Keratinocyte (primary cell): ENCODE data around the gene MXRA8. TPM values are rescaled to one million over a fixed set of nuclear protein-coding genes. Genes with fewer than 3 reads are reported as not detected.

Source experiments
- DNase-seq: peaks from one replicate; pipeline ENCODE4 v3.0.0-alpha.2; 2011; ENCODE audit warnings: low read depth, missing footprints, low spot score
- FAIRE-seq: peaks from 2 replicates; lab custom pipeline; 2011; peaks lifted over from hg19 to GRCh38; lab: Jason Lieb, UNC
- H2AFZ ChIP-seq: 2 replicates; pipeline ENCODE4 v1.6.0; 2012; ENCODE audit warnings: low read length, control low read depth, inconsistent platforms; ENCODE audit not compliant: control insufficient read depth
- H3K27ac ChIP-seq: 2 replicates; pipeline ENCODE4 v1.5.1; 2011; ENCODE audit warnings: low read length; ENCODE audit not compliant: control insufficient read depth, insufficient read depth
- H3K27me3 ChIP-seq: 3 replicates; pipeline ENCODE4 v1.6.0; 2011; ENCODE audit warnings: low read length; ENCODE audit not compliant: control insufficient read depth, insufficient read depth; ENCODE audit errors: extremely low read depth
- H3K36me3 ChIP-seq, 2 experiments: 2 replicates in 1 of 2; 3 replicates in 1 of 2; pipeline ENCODE4 v1.5.1; 2011; ENCODE audit warnings: low read length in 2 of 2, mild to moderate bottlenecking in 1 of 2; ENCODE audit not compliant: control insufficient read depth in 2 of 2, insufficient read depth in 2 of 2; ENCODE audit errors: extremely low read depth in 1 of 2
- H3K4me1 ChIP-seq: 3 replicates; pipeline ENCODE4 v1.5.1; 2011; ENCODE audit warnings: low read length; ENCODE audit not compliant: control insufficient read depth, insufficient read depth; ENCODE audit errors: extremely low read depth
- H3K4me2 ChIP-seq: 3 replicates; pipeline ENCODE4 v1.6.0; 2011; ENCODE audit warnings: low read depth, low read length; ENCODE audit not compliant: control insufficient read depth, insufficient read depth; ENCODE audit errors: extremely low read depth
- H3K4me3 ChIP-seq, 3 experiments: fragments of 200-600 bp in 1 of 3; sonication (generic) in 1 of 3; 2 replicates in 2 of 3; 3 replicates in 1 of 3; pipeline ENCODE4 v1.5.1; 2011 to 2016; ENCODE audit warnings: low read length in 3 of 3, mild to moderate bottlenecking in 3 of 3, control low read depth in 2 of 3, inconsistent platforms in 1 of 3, low read depth in 1 of 3, mixed read lengths in 1 of 3, mixed run types in 1 of 3, moderate library complexity in 1 of 3; ENCODE audit not compliant: control insufficient read depth in 2 of 3, insufficient read depth in 2 of 3; ENCODE audit errors: extremely low read depth in 1 of 3
- H3K79me2 ChIP-seq: 2 replicates; pipeline ENCODE4 v1.6.0; 2012; ENCODE audit warnings: low read length; ENCODE audit not compliant: control insufficient read depth, insufficient read depth
- H3K9ac ChIP-seq: 3 replicates; pipeline ENCODE4 v1.6.0; 2011; ENCODE audit warnings: low read length; ENCODE audit not compliant: control insufficient read depth, insufficient read depth; ENCODE audit errors: extremely low read depth
- H3K9me1 ChIP-seq: 3 replicates; pipeline ENCODE4 v1.6.0; 2011; ENCODE audit warnings: low read length; ENCODE audit not compliant: control insufficient read depth, insufficient read depth; ENCODE audit errors: extremely low read depth
- H3K9me3 ChIP-seq: 2 replicates; pipeline ENCODE4 v1.5.1; 2012; ENCODE audit warnings: low read depth, low read length; ENCODE audit not compliant: control insufficient read depth
- H4K20me1 ChIP-seq: 3 replicates; pipeline ENCODE4 v1.6.0; 2011; ENCODE audit warnings: low read length; ENCODE audit not compliant: control insufficient read depth, insufficient read depth; ENCODE audit errors: extremely low read depth
- CTCF ChIP-seq, 3 experiments: IDR thresholded peaks in 1 of 3; conservative IDR thresholded peaks in 1 of 3; optimal IDR thresholded peaks in 1 of 3; 2 replicates in 2 of 3; 3 replicates in 1 of 3; pipeline versions ENCODE3 to v1.5.1; 2011; ENCODE audit warnings: low read length in 3 of 3, mild to moderate bottlenecking in 3 of 3, moderate library complexity in 2 of 3, control low read depth in 1 of 3, inconsistent platforms in 1 of 3; ENCODE audit not compliant: insufficient read depth in 2 of 3; ENCODE audit errors: extremely low read depth in 1 of 3
- EZH2 ChIP-seq: IDR thresholded peaks from one replicate; pipeline ENCODE4 v1.6.1; 2012; ENCODE audit warnings: inconsistent platforms, mild to moderate bottlenecking, low read length, moderate library complexity
- dilution Hi-C: fragments of 300-500 bp; cut with MboI; formaldehyde crosslinking; loops from one replicate; pipeline ENCODE4 v1.7.0; 2020; ENCODE audit warnings: low sequenced_read_pairs; ENCODE audit not compliant: extremely low pct_ligation_motif_present
- polyA plus RNA-seq, 5 experiments: library from polyadenylated mRNA; depleted of rRNA in 3 of 5; stranded (reverse) in 3 of 5; stranded (forward) in 1 of 5; unstranded in 1 of 5; fragments of >200 nt; gene quantifications; 1 replicate in 1 of 5; 2 replicates in 3 of 5; 3 replicates in 1 of 5; pipeline versions ENCODE4 v1.2.1 to v1.2.3, GENCODE V29; 2011 to 2012; ENCODE audit warnings: missing spikeins in 2 of 5, low read depth in 1 of 5, low replicate concordance in 1 of 5

MXRA8 gene
- polyA plus RNA-seq, 1 donor (not counting 4 experiments of a cell fraction or from before 2014, with no cell fraction given): not detected

DNA sequence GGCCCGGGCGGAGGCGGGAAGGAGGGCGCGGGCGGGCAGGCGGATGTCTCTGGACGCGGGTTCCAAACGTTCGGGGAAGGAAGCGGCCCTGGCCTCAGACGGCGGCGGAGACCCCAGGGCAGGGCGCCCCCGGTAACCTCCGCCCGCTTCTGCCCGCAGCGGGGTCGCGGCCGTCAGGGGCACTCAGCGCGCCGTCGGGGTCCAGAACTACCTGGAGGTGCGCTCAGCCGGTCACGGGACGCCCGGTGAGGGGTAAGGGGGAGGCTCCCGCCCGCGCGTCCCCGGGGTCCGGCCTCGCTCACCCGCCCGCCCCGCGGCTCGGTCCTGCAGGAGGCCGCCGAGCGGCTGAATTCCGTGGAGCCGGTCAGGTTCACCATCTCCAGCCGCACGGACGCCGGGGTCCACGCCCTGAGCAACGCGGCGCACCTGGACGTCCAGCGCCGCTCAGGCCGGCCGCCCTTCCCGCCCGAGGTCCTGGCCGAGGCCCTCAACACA lies 49.6 kb downstream of the MXRA8 start:
- H3K27me3 ChIP-seq: no peaks in the 10 kb centered on the region
- TF ChIP-seq CTCF (optimal IDR thresholded peaks at IDR 0.05 in 1 of 3, IDR thresholded peaks at IDR 0.05 in 1 of 3, conservative IDR thresholded peaks at IDR 0.05 in 1 of 3; ENCODE audit: extremely low read depth in 1 of 3, insufficient read depth in 2 of 3, low read length in 3 of 3) (no peak), EZH2 (no peak)
- H3K4me1 ChIP-seq: peaks cover 49% of the 10 kb centered on the region
- dilution Hi-C loops: no loop called here
- peak overlapping the region; percentile 77 for H3K9ac ChIP-seq
- H3K4me3 ChIP-seq: peak overlapping the region; percentile 70 to 85 (median 82)
- peaks cover 19 to 27% of the 10 kb centered on the region in 2 experiments for H3K36me3 ChIP-seq
- peak overlapping the region; percentile 83 for H3K4me2 ChIP-seq
- H3K9me3 ChIP-seq: no peaks in the 10 kb centered on the region
- H3K27ac ChIP-seq: peak overlapping the region; percentile 63
- peaks cover 34% of the 10 kb centered on the region for H3K79me2 ChIP-seq
- no peaks in the 10 kb centered on the region for H3K9me1 ChIP-seq
- FAIRE-seq (no peak), DNase-seq (no peak)
- H2AFZ ChIP-seq: no peak overlapping the region
- peaks cover 8% of the 10 kb centered on the region for H4K20me1 ChIP-seq

GRCh38 chr1:1307923-1308755 lies 50.2 kb downstream of the MXRA8 start, which contains the start of the genes ACAP3 and PUSL1:
Gene ACAP3 (minus strand): TSS chr1:1307930. CDS start chr1:1307815, 115 bp downstream.
Gene PUSL1 (plus strand): TSS chr1:1308597. CDS start chr1:1308644, 47 bp downstream.
- no peak for TF ChIP-seq EZH2
- no peak for TF ChIP-seq CTCF (optimal IDR thresholded peaks at IDR 0.05 in 1 of 3, IDR thresholded peaks at IDR 0.05 in 1 of 3, conservative IDR thresholded peaks at IDR 0.05 in 1 of 3; ENCODE audit: extremely low read depth in 1 of 3, insufficient read depth in 2 of 3, low read length in 3 of 3)
- peak within 1 kb of the TSS; percentile 83 for H3K4me2 ChIP-seq
- H3K27ac ChIP-seq: peak within 1 kb of the TSS; percentile 91
- no peaks in the 10 kb centered on the region for H3K9me3 ChIP-seq
- H3K36me3 ChIP-seq: peaks cover 14 to 21% of the 10 kb centered on the region in 2 experiments
- no peak for FAIRE-seq
- H3K9me1 ChIP-seq: no peaks in the 10 kb centered on the region
- peaks cover 55% of the 10 kb centered on the region for H3K4me1 ChIP-seq
- peak within 1 kb of the TSS; percentile 60 for H2AFZ ChIP-seq
- dilution Hi-C loops: no loop called here
- DNase-seq: no peak
- peaks cover 8% of the 10 kb centered on the region for H4K20me1 ChIP-seq
- no peaks in the 10 kb centered on the region for H3K27me3 ChIP-seq
- peaks cover 29% of the 10 kb centered on the region for H3K79me2 ChIP-seq
- H3K9ac ChIP-seq: peak within 1 kb of the TSS; percentile 77
- H3K4me3 ChIP-seq: peak within 1 kb of the TSS; percentile 78 to 87 (median 82)
